A549 (cell line): ENCODE results near the gene VGLL1. TPM values are rescaled to one million over a fixed set of nuclear protein-coding genes. Genes with fewer than 3 reads are reported as not detected.

Experiments used
- ATAC-seq, 2 experiments: fragments of 200-7000 bp in 1 of 2; fragments of >200 bp in 1 of 2; cut with Nextera tagmentation in 1 of 2; cut with Tn5 transposase in 1 of 2; 3 replicates each; pipeline versions ENCODE4 v1.8.0 to v1.9.1; 2018 to 2020; ENCODE audit warnings: mild to moderate bottlenecking in 1 of 2, moderate library complexity in 1 of 2
- CTCF ChIA-PET: fragments of 300-600 bp; sonication (Branson Sonifier 250); formaldehyde crosslinking; extraction: SDS; loops from one replicate; lab custom pipeline; 2021; ENCODE audit warnings: antibody characterized with exemption, inconsistent platforms; lab: Yijun Ruan, JAX
- POLR2A ChIA-PET: fragments of 350-600 bp; formaldehyde crosslinking; extraction: SDS; loops from one replicate; lab custom pipeline; 2021; ENCODE audit warnings: antibody characterized with exemption, inconsistent platforms; lab: Yijun Ruan, JAX
- DNase-seq, 2 experiments: peaks; one replicate each; pipeline versions ENCODE4 v3.0.0 to v3.0.0-alpha.2; 2011 to 2016; ENCODE audit warnings: low read depth in 1 of 2, low spot score in 1 of 2
- FAIRE-seq: peaks from 2 replicates; lab custom pipeline; 2011; peaks lifted over from hg19 to GRCh38; lab: Jason Lieb, UNC
- H3K27ac ChIP-seq, 2 experiments: fragments of >200 bp; sonication (Bioruptor Twin); formaldehyde crosslinking; 3 replicates each; pipeline ENCODE4 v1.5.1; 2016 to 2017
- H3K4me1 ChIP-seq: fragments of >200 bp; sonication (Bioruptor Twin); formaldehyde crosslinking; 3 replicates; pipeline ENCODE4 v1.6.1; 2016
- H3K4me2 ChIP-seq: fragments of >200 bp; sonication (Bioruptor Twin); formaldehyde crosslinking; 3 replicates; pipeline ENCODE4 v1.6.1; 2016
- H3K4me3 ChIP-seq: fragments of >200 bp; sonication (Bioruptor Twin); formaldehyde crosslinking; 3 replicates; pipeline ENCODE4 v1.5.1; 2016
- H3K9me3 ChIP-seq: fragments of >200 bp; sonication (Bioruptor Twin); formaldehyde crosslinking; 3 replicates; pipeline ENCODE4 v1.6.1; 2016
- BCL3 ChIP-seq: fragments of >200 bp; sonication (Bioruptor Twin); formaldehyde crosslinking; IDR thresholded peaks from 3 replicates; pipeline ENCODE4 v1.6.1; 2016
- CBX2 ChIP-seq: fragments of 200-600 bp; sonication (generic); IDR thresholded peaks from 2 replicates; pipeline ENCODE4 v1.6.1; 2016; ENCODE audit warnings: low read depth, mild to moderate bottlenecking, borderline replicate concordance
- CBX8 ChIP-seq: fragments of 200-600 bp; sonication (generic); IDR thresholded peaks from 2 replicates; pipeline ENCODE4 v1.6.1; 2016
- CEBPB ChIP-seq, 2 experiments: fragments of >200 bp in 1 of 2; sonication (Bioruptor Twin) in 1 of 2; formaldehyde crosslinking in 1 of 2; IDR thresholded peaks; 2 replicates each; pipeline ENCODE4 v1.6.1; 2012 to 2016
- E2F6 ChIP-seq: IDR thresholded peaks from 2 replicates; pipeline ENCODE4 v1.6.1; 2012; ENCODE audit warnings: low read depth, borderline replicate concordance
- EP300 ChIP-seq, 2 experiments: fragments of >200 bp; sonication (Bioruptor Twin); formaldehyde crosslinking; IDR thresholded peaks; 2 replicates in 1 of 2; 3 replicates in 1 of 2; pipeline ENCODE4 v1.6.1; 2016 to 2017
- FOXS1 ChIP-seq: fragments of 250-450 bp; sonication (Bioruptor Pico); IDR thresholded peaks from 2 replicates; pipeline ENCODE4 v1.5.0; 2020; ENCODE audit warnings: mild to moderate bottlenecking, moderate library complexity
- GATA3 ChIP-seq: IDR thresholded peaks from 2 replicates; pipeline ENCODE4 v1.6.1; 2012; ENCODE audit warnings: borderline replicate concordance
- HDAC2 ChIP-seq: fragments of 200-600 bp; sonication (generic); IDR thresholded peaks from 2 replicates; pipeline ENCODE4 v1.6.1; 2016
- HEYL ChIP-seq: fragments of 250-450 bp; sonication (Bioruptor Pico); IDR thresholded peaks from 2 replicates; pipeline ENCODE4 v1.8.0; 2021; ENCODE audit warnings: mild to moderate bottlenecking, moderate library complexity
- HOXB5 ChIP-seq: fragments of 250-450 bp; sonication (Bioruptor Pico); IDR thresholded peaks from 2 replicates; pipeline ENCODE4 v1.5.0; 2020; ENCODE audit warnings: mild to moderate bottlenecking, moderate library complexity
- JUN ChIP-seq, 2 experiments: fragments of >200 bp; sonication (Bioruptor Twin); formaldehyde crosslinking; IDR thresholded peaks; 2 replicates in 1 of 2; 3 replicates in 1 of 2; pipeline ENCODE4 v1.6.1; 2016 to 2017
- JUNB ChIP-seq: fragments of >200 bp; sonication (Bioruptor Twin); formaldehyde crosslinking; IDR thresholded peaks from 2 replicates; pipeline ENCODE4 v1.6.1; 2016
- MAFK ChIP-seq: fragments of 450-650 bp; IDR thresholded peaks from 2 replicates; pipeline ENCODE4 v1.6.1; 2014; ENCODE audit not compliant: partially characterized antibody
- MYC ChIP-seq: IDR thresholded peaks from 2 replicates; pipeline ENCODE4 v1.6.1; 2012; ENCODE audit warnings: mild to moderate bottlenecking, inconsistent platforms, low read length, improper control_type of control experiment, borderline replicate concordance
- NFE2L2 ChIP-seq: fragments of 150-350 bp; conservative IDR thresholded peaks from 2 replicates; pipeline ENCODE4 v1.6.1; 2014; ENCODE audit warnings: low read length
- POLR2AphosphoS2 ChIP-seq: conservative IDR thresholded peaks from 2 replicates; pipeline ENCODE4 v1.6.1; 2012; ENCODE audit warnings: low read length, improper control_type of control experiment, inconsistent platforms
- RAD21 ChIP-seq, 2 experiments: fragments of >200 bp in 1 of 2; sonication (Bioruptor Twin) in 1 of 2; formaldehyde crosslinking in 1 of 2; IDR thresholded peaks in 1 of 2; conservative IDR thresholded peaks in 1 of 2; 2 replicates in 1 of 2; 3 replicates in 1 of 2; pipeline ENCODE4 v1.6.1; 2012 to 2018; ENCODE audit warnings: inconsistent platforms in 1 of 2
- RARB ChIP-seq: fragments of 250-450 bp; sonication (Bioruptor Pico); IDR thresholded peaks from 2 replicates; pipeline ENCODE4 v1.8.0; 2021; ENCODE audit warnings: mild to moderate bottlenecking, moderate library complexity
- RCOR1 ChIP-seq: fragments of 150-350 bp; IDR thresholded peaks from 2 replicates; pipeline ENCODE4 v1.6.1; 2014; ENCODE audit warnings: antibody characterized with exemption, low read length, low read depth
- REST ChIP-seq: fragments of 200-600 bp; sonication (generic); IDR thresholded peaks from 2 replicates; pipeline ENCODE4 v1.6.1; 2016; ENCODE audit warnings: antibody characterized with exemption, mild to moderate bottlenecking, moderate library complexity
- RNF2 ChIP-seq: fragments of 200-600 bp; sonication (generic); IDR thresholded peaks from 2 replicates; pipeline ENCODE4 v1.6.1; 2016; ENCODE audit warnings: low read depth, mild to moderate bottlenecking, antibody characterized with exemption, moderate library complexity, borderline replicate concordance
- SMC3 ChIP-seq: fragments of >200 bp; sonication (Bioruptor Twin); formaldehyde crosslinking; IDR thresholded peaks from 3 replicates; pipeline ENCODE4 v1.6.1; 2018; ENCODE audit warnings: inconsistent platforms
- SREBF2 ChIP-seq: fragments of 450-650 bp; IDR thresholded peaks from 2 replicates; pipeline ENCODE4 v1.6.1; 2014; ENCODE audit warnings: mild to moderate bottlenecking, moderate library complexity
- TFCP2L1 ChIP-seq: fragments of 250-450 bp; sonication (Bioruptor Pico); IDR thresholded peaks from 2 replicates; pipeline ENCODE4 v1.5.0; 2021; ENCODE audit warnings: mild to moderate bottlenecking
- ZC3H11A ChIP-seq: fragments of 450-650 bp; IDR thresholded peaks from 2 replicates; pipeline ENCODE4 v1.6.1; 2014; ENCODE audit warnings: antibody characterized with exemption, mild to moderate bottlenecking
- ZNF302 ChIP-seq: fragments of 250-450 bp; sonication (Bioruptor Pico); IDR thresholded peaks from 2 replicates; pipeline ENCODE4 v1.9.0; 2021; ENCODE audit warnings: inconsistent platforms, mild to moderate bottlenecking, moderate library complexity
- WGBS: methylation state at CpG from one replicate; pipeline ENCODE4 v1.1.6; 2017; ENCODE audit errors: missing lambda C conversion rate; 5-methylcytosine and 5-hydroxymethylcytosine counted together
- polyA plus RNA-seq, 4 experiments: library from polyadenylated mRNA; depleted of rRNA in 3 of 4; stranded (reverse); fragments of >200 nt; fragmentation: RNase III in 1 of 4; extraction: RNeasy Plus Mini Kit Qiagen cat#74134 plus additional on column Dnase treatment in 1 of 4; gene quantifications; 2 replicates in 3 of 4; 3 replicates in 1 of 4; pipeline ENCODE4 v1.2.3, GENCODE V29; 2011 to 2017

The VGLL1 gene
- polyA plus RNA-seq, 2 of the 4 experiments (the other 2 are of a cell fraction) = not detected

GRCh38 chrX:136580316-136580715 is 48.3 kb downstream of the VGLL1 start (continued):
- no peak for TF ChIP-seq REST
- no peak for TF ChIP-seq MAFK
- no peak for TF ChIP-seq CEBPB (IDR thresholded peaks at IDR 0.05)
- no peak for TF ChIP-seq CBX8
- no peak for TF ChIP-seq JUNB
- no peak for TF ChIP-seq MYC

GRCh38 chrX:136582624-136583023 is 50.6 kb downstream of the VGLL1 start:
- ChIA-PET POLR2A (no interaction called here), CTCF (interaction anchor here (0.6 to 1.0 kb wide), 4 partner anchors 91 to 959 kb away, joined by 3 to 4 read pairs (median 3); no protein-coding TSS in a partner anchor)
- Histone ChIP-seq H3K9me3 (no peaks in the 10 kb centered on the region), H3K4me1 (no peaks in the 10 kb centered on the region), H3K4me3 (no peak overlapping the region), H3K27ac (no peak overlapping the region), H3K4me2 (no peak overlapping the region)
- TF ChIP-seq POLR2AphosphoS2 (no peak), TFCP2L1 (CRISPR knock-in tag) (no peak), EP300 (IDR thresholded peaks at IDR 0.05) (no peak), CBX8 (no peak), HDAC2 (no peak), JUNB (no peak), NFE2L2 (no peak)
- DNase-seq (no peak), ATAC-seq (no peak), FAIRE-seq (no peak)
- WGBS = 21% methylated on average over 3 of the region's 3 CpGs

- ChIA-PET CTCF (interaction anchor here (0.9 kb wide), 1 partner anchor 1175 kb away, joined by 3 read pairs; no protein-coding TSS in a partner anchor), POLR2A (no interaction called here)
- 9% methylated on average over 4 of the region's 4 CpGs for WGBS
- Histone ChIP-seq H3K27ac (no peak overlapping the region), H3K4me3 (no peak overlapping the region), H3K9me3 (no peaks in the 10 kb centered on the region), H3K4me1 (no peaks in the 10 kb centered on the region), H3K4me2 (no peak overlapping the region)
- peak; percentile 84 for FAIRE-seq
- DNase-seq = no peak
- TF ChIP-seq FOXS1 = no peak
- no peak for TF ChIP-seq HDAC2
- TF ChIP-seq CEBPB (IDR thresholded peaks at IDR 0.05) = no peak
- TF ChIP-seq ZC3H11A = no peak
- no peak for TF ChIP-seq GATA3
- TF ChIP-seq SREBF2 = no peak
- TF ChIP-seq CBX2 = no peak
- no peak for TF ChIP-seq RNF2
- TF ChIP-seq RAD21 (conservative IDR thresholded peaks at IDR 0.05 in 1 of 2, IDR thresholded peaks at IDR 0.05 in 1 of 2) = no peak
- TF ChIP-seq RARB (CRISPR knock-in tag) = no peak
- TF ChIP-seq HEYL (CRISPR knock-in tag) = no peak
- TF ChIP-seq SMC3 = no peak
- no peak for TF ChIP-seq E2F6
- no peak for TF ChIP-seq HOXB5
- TF ChIP-seq RCOR1 = no peak
- no peak for TF ChIP-seq JUN (IDR thresholded peaks at IDR 0.05)
- no peak for TF ChIP-seq TFCP2L1 (CRISPR knock-in tag)
- no peak for TF ChIP-seq MAFK
- TF ChIP-seq ZNF302 (CRISPR knock-in tag) = no peak
- no peak for TF ChIP-seq BCL3
- no peak for ATAC-seq
Observed at GRCh38 chrX:136584545-136584944, 52.5 kb downstream of the VGLL1 start.
